Upper lobe of left lung (tissue), 4 donors: Measurements from ENCODE around the gene SLC12A7.

Source experiments
- CTCF ChIP-seq, 6 experiments: fragments of 450-650 bp in 4 of 6; fragments of 200-600 bp in 2 of 6; sonication (generic) in 2 of 6; IDR thresholded peaks; one replicate each; pipeline ENCODE4 v1.5.1; 2016 to 2019; ENCODE audit warnings: antibody characterized with exemption in 6 of 6
- POLR2A ChIP-seq, 4 donors: fragments of 450-650 bp; IDR thresholded peaks; one replicate each; pipeline ENCODE4 v1.5.1; 2016 to 2017; ENCODE audit warnings: antibody characterized with exemption in 4 of 4, mild to moderate bottlenecking in 2 of 4
- POLR2AphosphoS5 ChIP-seq, 2 donors: sonication (generic); formaldehyde crosslinking; IDR thresholded peaks; one replicate each; pipeline ENCODE4 v1.5.1; 2017; ENCODE audit warnings: antibody characterized with exemption in 2 of 2

DNA sequence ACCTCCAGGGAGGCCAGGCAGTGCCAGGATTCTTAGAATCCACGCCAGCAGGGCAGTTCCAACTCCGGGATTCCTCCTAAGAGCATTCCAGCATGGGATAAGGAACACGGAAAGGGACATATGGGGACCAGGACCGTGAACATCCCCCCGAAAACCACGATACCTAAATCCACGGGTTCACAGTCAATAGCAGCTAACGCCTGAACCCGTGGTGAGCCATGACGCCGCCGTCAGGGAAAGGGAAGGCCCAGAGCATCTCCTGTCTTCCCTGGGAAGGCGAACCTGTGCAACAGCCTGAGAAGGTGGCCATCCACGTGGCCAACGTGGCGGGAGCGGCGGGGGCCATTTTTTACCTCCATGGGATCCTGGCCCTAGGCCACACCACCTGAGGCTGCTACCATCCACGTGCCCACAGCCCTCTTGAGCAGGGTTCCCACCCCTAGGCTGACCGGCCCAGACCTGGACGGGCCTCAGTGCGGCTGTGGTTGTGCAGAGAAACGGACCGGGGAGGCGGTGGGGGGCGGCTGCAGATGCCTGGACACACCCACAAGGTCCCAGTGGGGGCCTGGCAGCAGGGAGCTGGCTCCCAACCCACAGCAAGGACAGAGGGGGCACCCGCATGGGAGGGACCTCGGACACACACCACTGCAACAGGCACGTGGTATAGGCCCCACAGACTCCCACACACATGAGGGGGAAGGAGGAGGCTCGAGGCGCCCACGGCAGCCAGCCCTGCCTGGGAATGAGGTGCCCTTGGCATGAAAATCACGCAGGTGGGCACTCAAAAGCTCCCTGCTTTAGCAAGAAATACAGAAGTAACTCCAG is 42.8 kb downstream of the SLC12A7 start:
- no peak for TF ChIP-seq POLR2A (IDR thresholded peaks at IDR 0.05)
- TF ChIP-seq CTCF (IDR thresholded peaks at IDR 0.05) = no peak
- TF ChIP-seq POLR2AphosphoS5 (IDR thresholded peaks at IDR 0.05) = no peak
